K562 (cell line): Measurements from ENCODE around the gene IL1F10. TPM values are rescaled to one million over a fixed set of nuclear protein-coding genes. Genes with fewer than 3 reads are reported as not detected.
A peak's percentile ranks its signal among the peaks of the same experiment; 100 is the strongest.

Source experiments
- ARID2 ChIP-seq: fragments of 450-650 bp; IDR thresholded peaks from 2 replicates; pipeline ENCODE4 v1.6.1; 2017; ENCODE audit warnings: antibody characterized with exemption, mild to moderate bottlenecking
- CAMTA2 ChIP-seq: fragments of 250-450 bp; sonication (Bioruptor Pico); conservative IDR thresholded peaks from 2 replicates; pipeline ENCODE4 v1.5.1; 2022
- CBX3 ChIP-seq, 2 experiments: IDR thresholded peaks; 1 replicate in 1 of 2; 2 replicates in 1 of 2; pipeline ENCODE4 v1.6.1; 2012; ENCODE audit warnings: inconsistent platforms in 2 of 2, low read length in 2 of 2, borderline replicate concordance in 1 of 2, control low read depth in 1 of 2
- CHD4 ChIP-seq: fragments of 200-600 bp; sonication (generic); IDR thresholded peaks from 3 replicates; pipeline ENCODE4 v1.6.1; 2012; ENCODE audit warnings: low read depth, mild to moderate bottlenecking, mixed read lengths, low read length, inconsistent platforms; ENCODE audit not compliant: insufficient read depth, insufficient replicate concordance, poor library complexity, severe bottlenecking
- KLF1 ChIP-seq: fragments of 450-650 bp; IDR thresholded peaks from 2 replicates; pipeline ENCODE4 v1.6.1; 2016; ENCODE audit warnings: missing genetic modification characterization, missing compliant biosample characterization
- SMARCA5 ChIP-seq: fragments of 450-650 bp; IDR thresholded peaks from 2 replicates; pipeline ENCODE4 v1.6.1; 2016
- ZNF347 ChIP-seq: fragments of 450-650 bp; formaldehyde crosslinking; IDR thresholded peaks from 2 replicates; pipeline ENCODE4 v1.4.0; 2020; ENCODE audit warnings: low read depth, mild to moderate bottlenecking, moderate library complexity
- ZNF764 ChIP-seq: fragments of 250-450 bp; sonication (Bioruptor Pico); IDR thresholded peaks from 2 replicates; pipeline ENCODE4 v1.4.0; 2020; ENCODE audit warnings: low read depth, mild to moderate bottlenecking, moderate library complexity
- polyA plus RNA-seq, 8 experiments: library from polyadenylated mRNA; depleted of rRNA in 4 of 8; stranded (reverse) in 5 of 8; unstranded in 3 of 8; fragments of >200 nt; fragmentation: Nextera tagmentation in 2 of 8; fragmentation: Illumina TruSeq in 1 of 8; extraction: Ambion mirVana in 2 of 8; extraction: Trizol in 1 of 8; gene quantifications; 2 replicates each; pipeline versions ENCODE4 v1.2.1 to v1.2.3, GENCODE V29; 2011 to 2014; ENCODE audit warnings: inconsistent platforms in 1 of 8, missing spikeins in 1 of 8
- total RNA-seq, 7 experiments: library from RNA; depleted of rRNA in 6 of 7; stranded (reverse); fragments of >200 nt in 6 of 7; fragmentation: Illumina TruSeq in 2 of 7; extraction: Trizol in 2 of 7; gene quantifications; 2 replicates each; pipeline versions ENCODE4 v1.2.1 to v1.2.3, GENCODE V29; 2011 to 2021; ENCODE audit warnings: low replicate concordance in 1 of 7
- TF ChIP-seq, protein P1 (sequence below), 2 experiments: fragments of 450-650 bp; formaldehyde crosslinking in 1 of 2; IDR thresholded peaks; 2 replicates each; pipeline versions ENCODE4 v1.4.0 to v1.6.1; 2014 to 2020; ENCODE audit warnings: mild to moderate bottlenecking in 2 of 2, borderline replicate concordance in 1 of 2, low read depth in 1 of 2
- TF ChIP-seq, protein P2 (sequence below): fragments of 450-650 bp; IDR thresholded peaks from 2 replicates; pipeline ENCODE4 v1.6.1; 2016; ENCODE audit warnings: mild to moderate bottlenecking
- TF ChIP-seq, protein P3 (sequence below): fragments of 200-400 bp; formaldehyde crosslinking; IDR thresholded peaks from 2 replicates; pipeline ENCODE4 v1.6.1; 2017; ENCODE audit warnings: mild to moderate bottlenecking, low read depth, low read length, moderate library complexity

Gene IL1F10
- total and polyA plus RNA-seq, 9 of the 15 experiments (the other 6 are each of a cell fraction or from before 2014, with no cell fraction given): not detected

DNA sequence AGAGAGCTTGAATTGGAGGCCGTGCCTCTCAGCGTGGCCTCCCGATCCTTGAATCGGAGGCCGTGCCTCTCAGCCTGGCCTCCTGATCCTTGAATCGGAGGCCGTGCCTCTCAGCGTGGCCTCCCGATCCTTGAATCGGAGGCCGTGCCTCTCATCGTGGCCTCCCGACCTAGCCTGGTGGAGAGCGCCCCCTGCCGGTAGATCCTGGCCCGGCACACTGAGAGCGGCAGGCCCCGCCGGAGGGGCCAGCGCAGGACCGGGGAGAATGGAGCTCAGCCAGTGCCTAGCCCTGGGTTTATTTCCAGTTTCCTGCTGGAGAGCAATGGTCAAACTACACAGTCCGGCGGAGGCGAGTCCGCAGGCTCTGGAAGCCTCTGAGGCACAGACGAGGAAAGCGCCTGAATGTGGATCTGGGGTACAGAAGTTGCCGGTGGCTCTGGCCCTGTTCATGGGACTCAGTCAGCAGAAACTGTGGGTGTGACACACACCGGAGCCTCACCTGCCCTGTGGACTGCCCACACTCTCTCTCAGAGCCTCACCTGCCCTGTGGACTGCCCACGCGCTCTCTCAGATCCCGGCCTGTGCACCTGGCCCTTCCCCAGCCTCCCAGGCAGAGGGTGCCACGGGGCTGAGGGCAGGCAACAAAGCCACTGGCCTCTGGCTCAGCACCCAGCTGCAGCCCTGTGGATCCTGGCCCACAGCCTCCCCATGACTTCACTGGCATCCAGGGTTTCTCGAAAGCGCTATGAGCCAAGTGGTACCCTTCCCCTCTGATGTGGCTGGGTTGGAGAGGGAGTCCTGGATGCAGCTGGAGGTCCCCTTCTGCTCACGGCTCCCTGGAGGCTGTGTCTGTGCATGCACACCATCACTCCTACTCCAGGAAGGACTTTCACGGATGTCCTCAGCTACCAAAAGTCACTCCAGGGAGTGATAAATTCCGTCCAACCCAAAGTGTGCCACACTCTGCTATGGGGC is 16.6 kb upstream of the IL1F10 start (continued):
- TF ChIP-seq CAMTA2 (CRISPR knock-in tag) (no peak), ZNF764 (CRISPR knock-in tag) (no peak), ARID2 (0 out of 2 replicates have a peak, but pooled peaks have one; percentile 50), ZNF347 (0 out of 2 replicates have a peak, but pooled peaks have one; percentile 15), CBX3 (IDR thresholded peaks at IDR 0.05; ENCODE audit: borderline replicate concordance in 1 of 2, low read length in 2 of 2) (peak in 1 of 2 experiments; percentile 94; a peak in 2 of 3 replicates), SMARCA5 (peak; percentile 96), KLF1 (tag) (0 out of 2 replicates have a peak, but pooled peaks have one; percentile 27), CHD4 (peak; percentile 75)
- TF ChIP-seq, protein P1, sequence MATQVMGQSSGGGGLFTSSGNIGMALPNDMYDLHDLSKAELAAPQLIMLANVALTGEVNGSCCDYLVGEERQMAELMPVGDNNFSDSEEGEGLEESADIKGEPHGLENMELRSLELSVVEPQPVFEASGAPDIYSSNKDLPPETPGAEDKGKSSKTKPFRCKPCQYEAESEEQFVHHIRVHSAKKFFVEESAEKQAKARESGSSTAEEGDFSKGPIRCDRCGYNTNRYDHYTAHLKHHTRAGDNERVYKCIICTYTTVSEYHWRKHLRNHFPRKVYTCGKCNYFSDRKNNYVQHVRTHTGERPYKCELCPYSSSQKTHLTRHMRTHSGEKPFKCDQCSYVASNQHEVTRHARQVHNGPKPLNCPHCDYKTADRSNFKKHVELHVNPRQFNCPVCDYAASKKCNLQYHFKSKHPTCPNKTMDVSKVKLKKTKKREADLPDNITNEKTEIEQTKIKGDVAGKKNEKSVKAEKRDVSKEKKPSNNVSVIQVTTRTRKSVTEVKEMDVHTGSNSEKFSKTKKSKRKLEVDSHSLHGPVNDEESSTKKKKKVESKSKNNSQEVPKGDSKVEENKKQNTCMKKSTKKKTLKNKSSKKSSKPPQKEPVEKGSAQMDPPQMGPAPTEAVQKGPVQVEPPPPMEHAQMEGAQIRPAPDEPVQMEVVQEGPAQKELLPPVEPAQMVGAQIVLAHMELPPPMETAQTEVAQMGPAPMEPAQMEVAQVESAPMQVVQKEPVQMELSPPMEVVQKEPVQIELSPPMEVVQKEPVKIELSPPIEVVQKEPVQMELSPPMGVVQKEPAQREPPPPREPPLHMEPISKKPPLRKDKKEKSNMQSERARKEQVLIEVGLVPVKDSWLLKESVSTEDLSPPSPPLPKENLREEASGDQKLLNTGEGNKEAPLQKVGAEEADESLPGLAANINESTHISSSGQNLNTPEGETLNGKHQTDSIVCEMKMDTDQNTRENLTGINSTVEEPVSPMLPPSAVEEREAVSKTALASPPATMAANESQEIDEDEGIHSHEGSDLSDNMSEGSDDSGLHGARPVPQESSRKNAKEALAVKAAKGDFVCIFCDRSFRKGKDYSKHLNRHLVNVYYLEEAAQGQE (IDR thresholded peaks at IDR 0.05; ENCODE audit: borderline replicate concordance): peak; percentile 76
- TF ChIP-seq, protein P1 (CRISPR knock-in tag; IDR thresholded peaks at IDR 0.05; ENCODE audit: low read depth): no peak
- TF ChIP-seq, protein P2, sequence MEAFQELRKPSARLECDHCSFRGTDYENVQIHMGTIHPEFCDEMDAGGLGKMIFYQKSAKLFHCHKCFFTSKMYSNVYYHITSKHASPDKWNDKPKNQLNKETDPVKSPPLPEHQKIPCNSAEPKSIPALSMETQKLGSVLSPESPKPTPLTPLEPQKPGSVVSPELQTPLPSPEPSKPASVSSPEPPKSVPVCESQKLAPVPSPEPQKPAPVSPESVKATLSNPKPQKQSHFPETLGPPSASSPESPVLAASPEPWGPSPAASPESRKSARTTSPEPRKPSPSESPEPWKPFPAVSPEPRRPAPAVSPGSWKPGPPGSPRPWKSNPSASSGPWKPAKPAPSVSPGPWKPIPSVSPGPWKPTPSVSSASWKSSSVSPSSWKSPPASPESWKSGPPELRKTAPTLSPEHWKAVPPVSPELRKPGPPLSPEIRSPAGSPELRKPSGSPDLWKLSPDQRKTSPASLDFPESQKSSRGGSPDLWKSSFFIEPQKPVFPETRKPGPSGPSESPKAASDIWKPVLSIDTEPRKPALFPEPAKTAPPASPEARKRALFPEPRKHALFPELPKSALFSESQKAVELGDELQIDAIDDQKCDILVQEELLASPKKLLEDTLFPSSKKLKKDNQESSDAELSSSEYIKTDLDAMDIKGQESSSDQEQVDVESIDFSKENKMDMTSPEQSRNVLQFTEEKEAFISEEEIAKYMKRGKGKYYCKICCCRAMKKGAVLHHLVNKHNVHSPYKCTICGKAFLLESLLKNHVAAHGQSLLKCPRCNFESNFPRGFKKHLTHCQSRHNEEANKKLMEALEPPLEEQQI: peak; percentile 99
- TF ChIP-seq, protein P3, sequence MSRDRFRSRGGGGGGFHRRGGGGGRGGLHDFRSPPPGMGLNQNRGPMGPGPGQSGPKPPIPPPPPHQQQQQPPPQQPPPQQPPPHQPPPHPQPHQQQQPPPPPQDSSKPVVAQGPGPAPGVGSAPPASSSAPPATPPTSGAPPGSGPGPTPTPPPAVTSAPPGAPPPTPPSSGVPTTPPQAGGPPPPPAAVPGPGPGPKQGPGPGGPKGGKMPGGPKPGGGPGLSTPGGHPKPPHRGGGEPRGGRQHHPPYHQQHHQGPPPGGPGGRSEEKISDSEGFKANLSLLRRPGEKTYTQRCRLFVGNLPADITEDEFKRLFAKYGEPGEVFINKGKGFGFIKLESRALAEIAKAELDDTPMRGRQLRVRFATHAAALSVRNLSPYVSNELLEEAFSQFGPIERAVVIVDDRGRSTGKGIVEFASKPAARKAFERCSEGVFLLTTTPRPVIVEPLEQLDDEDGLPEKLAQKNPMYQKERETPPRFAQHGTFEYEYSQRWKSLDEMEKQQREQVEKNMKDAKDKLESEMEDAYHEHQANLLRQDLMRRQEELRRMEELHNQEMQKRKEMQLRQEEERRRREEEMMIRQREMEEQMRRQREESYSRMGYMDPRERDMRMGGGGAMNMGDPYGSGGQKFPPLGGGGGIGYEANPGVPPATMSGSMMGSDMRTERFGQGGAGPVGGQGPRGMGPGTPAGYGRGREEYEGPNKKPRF: no peak
